Spleen (tissue), 11 donors: ENCODE measurements around the gene B4GALT4. TPM values are rescaled to one million over a fixed set of nuclear protein-coding genes. Genes with fewer than 3 reads are reported as not detected.
A peak's percentile ranks its signal among the peaks of the same experiment; 100 is the strongest.

Experiments used
- DNase-seq: peaks from one replicate; pipeline ENCODE4 v3.0.0-alpha.2; 2020
- H3K27ac ChIP-seq, 8 donors: fragments of 200-600 bp; sonication (generic) in 7 of 8; 1 replicate in 4 of 8; 2 replicates in 4 of 8; pipeline versions ENCODE4 v1.5.0 to v1.8.0; 2016 to 2021; ENCODE audit warnings: inconsistent platforms in 4 of 8, mild to moderate bottlenecking in 4 of 8, moderate library complexity in 1 of 8
- H3K27me3 ChIP-seq, 7 donors: fragments of 200-600 bp; sonication (generic) in 6 of 7; replicated peaks in 1 of 7; 1 replicate in 4 of 7; 2 replicates in 3 of 7; pipeline versions ENCODE4 v1.5.0 to v1.8.0; 2016 to 2021; ENCODE audit warnings: inconsistent platforms in 3 of 7, mild to moderate bottlenecking in 1 of 7
- H3K36me3 ChIP-seq, 6 donors: fragments of 200-600 bp; sonication (generic) in 5 of 6; 1 replicate in 4 of 6; 2 replicates in 2 of 6; pipeline versions ENCODE4 v1.5.0 to v1.8.0; 2016 to 2021; ENCODE audit warnings: inconsistent platforms in 2 of 6
- H3K4me1 ChIP-seq, 6 donors: fragments of 200-600 bp; sonication (generic) in 5 of 6; 1 replicate in 3 of 6; 2 replicates in 3 of 6; pipeline versions ENCODE4 v1.5.0 to v1.8.0; 2016 to 2021; ENCODE audit warnings: inconsistent platforms in 3 of 6
- H3K4me3 ChIP-seq, 8 donors: fragments of 200-600 bp; sonication (generic) in 7 of 8; 1 replicate in 4 of 8; 2 replicates in 4 of 8; pipeline versions ENCODE4 v1.5.0 to v1.8.0; 2016 to 2021; ENCODE audit warnings: inconsistent platforms in 4 of 8, mild to moderate bottlenecking in 4 of 8, moderate library complexity in 2 of 8
- H3K9me3 ChIP-seq, 8 donors: fragments of 200-600 bp; sonication (generic) in 7 of 8; 1 replicate in 4 of 8; 2 replicates in 4 of 8; pipeline versions ENCODE4 v1.5.0 to v1.8.0; 2016 to 2021; ENCODE audit warnings: inconsistent platforms in 4 of 8
- POLR2A ChIP-seq, 3 donors: fragments of 450-650 bp; IDR thresholded peaks; one replicate each; pipeline ENCODE4 v1.5.1; 2017; ENCODE audit warnings: antibody characterized with exemption in 3 of 3, mild to moderate bottlenecking in 1 of 3
- POLR2AphosphoS5 ChIP-seq, 3 donors: sonication (generic); formaldehyde crosslinking; IDR thresholded peaks; one replicate each; pipeline ENCODE4 v1.5.1; 2017; ENCODE audit warnings: antibody characterized with exemption in 3 of 3
- WGBS, 5 donors: extraction: QIAGEN DNeasy Blood & Tissue Kit in 3 of 5; methylation state at CpG; one replicate each; pipeline versions ENCODE4 v1.1.5 to v1.1.7; 2013 to 2018; 5-methylcytosine and 5-hydroxymethylcytosine counted together
- intact Hi-C: fragments of 100-400 bp; cut with DNase I; formaldehyde crosslinking; loops from one replicate; pipeline ENCODE4 v1.15.0; 2023; ENCODE audit warnings: low total_unique reads
- polyA plus RNA-seq, 3 donors: library from polyadenylated mRNA; stranded (reverse); fragments of 200-250 nt; gene quantifications; one replicate each; pipeline ENCODE4 v1.2.1, GENCODE V29; 2013
- total RNA-seq, 7 donors: library from RNA; depleted of rRNA in 3 of 7; stranded (reverse); fragments of >200 nt in 3 of 7; fragmentation: NEBNext Ultra II Directional in 4 of 7; extraction: Animal tissue kit (Norgen Biotek cat#: 25700) in 4 of 7; gene quantifications; one replicate each; pipeline versions ENCODE4 v1.1.0 to v1.2.1, GENCODE V29; 2016 to 2021
- TF ChIP-seq, protein P1 (sequence below), 11 experiments: fragments of 200-600 bp in 7 of 11; fragments of 450-650 bp in 4 of 11; sonication (generic) in 4 of 11; IDR thresholded peaks in 8 of 11; conservative IDR thresholded peaks in 3 of 11; 1 replicate in 7 of 11; 2 replicates in 4 of 11; pipeline versions ENCODE4 v1.4.0 to v1.8.0; 2016 to 2021; ENCODE audit warnings: antibody characterized with exemption in 11 of 11, inconsistent platforms in 4 of 11, mild to moderate bottlenecking in 1 of 11
- donor health status: healthy with polysubstance abuse.
- donor health status: DM: no; HTN: no; CAD: no; lungs with moderate emphysema.
- donor health status: DM: no; HTN: no; CAD: no.
- donor health status: Bipolar disorder and iron deficiency.
- donor health status: healthy.
- donor health status: DM: no; HTN: no; CAD: no.
- donor health status: DM: yes; HTN: yes; CAD: no.

Gene B4GALT4
- total and polyA plus RNA-seq, 10 donors: 7.6 to 26.2 (median 15.2) TPM

DNA sequence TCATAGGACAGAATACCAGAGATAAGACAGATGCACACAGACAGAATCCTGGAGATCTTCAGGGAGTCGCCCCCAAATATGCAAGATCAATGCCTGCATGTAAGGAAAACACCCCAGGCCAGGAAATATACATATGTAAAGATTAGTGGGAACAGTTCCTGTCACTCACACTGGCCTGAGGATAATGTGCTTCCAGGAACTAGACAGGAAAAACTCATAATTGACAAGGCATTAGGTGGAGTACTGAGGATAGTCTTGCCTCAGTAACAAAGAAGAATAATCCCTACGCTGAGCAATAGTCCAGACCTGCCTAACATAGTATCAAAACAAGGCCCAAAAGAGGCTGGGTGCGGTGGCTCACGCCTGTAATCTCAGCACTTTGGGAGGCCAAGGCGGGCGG is 20.4 kb upstream of the B4GALT4 start:
- no peaks in the 10 kb centered on the region for H3K27me3 ChIP-seq
- WGBS, 5 donors: 69 to 80% (median 74%) methylated on average over 4 to 6 of the region's 6 CpGs
- DNase-seq: no peak
- H3K4me3 ChIP-seq: no peak overlapping the region
- no peaks in the 10 kb centered on the region for H3K36me3 ChIP-seq
- no peaks in the 10 kb centered on the region for H3K9me3 ChIP-seq
- peaks cover 0 to 20% (median 14%) of the 10 kb centered on the region in 6 donors for H3K4me1 ChIP-seq
- TF ChIP-seq POLR2AphosphoS5 (IDR thresholded peaks at IDR 0.05) (no peak), POLR2A (IDR thresholded peaks at IDR 0.05) (no peak)
- TF ChIP-seq, protein P1, sequence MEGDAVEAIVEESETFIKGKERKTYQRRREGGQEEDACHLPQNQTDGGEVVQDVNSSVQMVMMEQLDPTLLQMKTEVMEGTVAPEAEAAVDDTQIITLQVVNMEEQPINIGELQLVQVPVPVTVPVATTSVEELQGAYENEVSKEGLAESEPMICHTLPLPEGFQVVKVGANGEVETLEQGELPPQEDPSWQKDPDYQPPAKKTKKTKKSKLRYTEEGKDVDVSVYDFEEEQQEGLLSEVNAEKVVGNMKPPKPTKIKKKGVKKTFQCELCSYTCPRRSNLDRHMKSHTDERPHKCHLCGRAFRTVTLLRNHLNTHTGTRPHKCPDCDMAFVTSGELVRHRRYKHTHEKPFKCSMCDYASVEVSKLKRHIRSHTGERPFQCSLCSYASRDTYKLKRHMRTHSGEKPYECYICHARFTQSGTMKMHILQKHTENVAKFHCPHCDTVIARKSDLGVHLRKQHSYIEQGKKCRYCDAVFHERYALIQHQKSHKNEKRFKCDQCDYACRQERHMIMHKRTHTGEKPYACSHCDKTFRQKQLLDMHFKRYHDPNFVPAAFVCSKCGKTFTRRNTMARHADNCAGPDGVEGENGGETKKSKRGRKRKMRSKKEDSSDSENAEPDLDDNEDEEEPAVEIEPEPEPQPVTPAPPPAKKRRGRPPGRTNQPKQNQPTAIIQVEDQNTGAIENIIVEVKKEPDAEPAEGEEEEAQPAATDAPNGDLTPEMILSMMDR (IDR thresholded peaks at IDR 0.05 in 8 of 11, conservative IDR thresholded peaks at IDR 0.05 in 3 of 11): no peak
- H3K27ac ChIP-seq: no peak overlapping the region
- intact Hi-C loops: no loop called here

DNA sequence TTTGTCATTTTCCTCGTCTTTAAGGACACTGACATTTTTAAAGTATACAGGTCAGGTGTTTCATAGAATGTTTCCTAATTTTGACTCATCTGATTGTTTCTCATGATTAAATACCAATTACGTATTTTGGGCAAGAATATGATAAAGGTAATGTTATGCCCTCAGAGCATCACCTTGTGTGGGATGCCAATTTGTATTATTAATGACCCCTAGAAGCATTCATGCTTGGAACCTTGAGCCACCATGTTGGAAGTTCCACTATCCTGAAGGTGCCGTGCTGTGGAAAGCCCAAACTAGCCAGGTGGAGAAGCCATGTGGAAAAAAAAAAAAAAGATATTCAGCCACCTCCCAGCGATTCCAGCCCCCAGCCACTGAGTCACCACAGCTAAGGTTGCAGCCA is 19.1 kb upstream of the B4GALT4 start:
- WGBS, 5 donors: 84 to 99% (median 92%) methylated on average over 4 of the region's 4 CpGs
- H3K27me3 ChIP-seq: no peaks in the 10 kb centered on the region
- TF ChIP-seq POLR2A (IDR thresholded peaks at IDR 0.05): no peak
- TF ChIP-seq, protein P1 (IDR thresholded peaks at IDR 0.05 in 8 of 11, conservative IDR thresholded peaks at IDR 0.05 in 3 of 11): no peak
- H3K4me3 ChIP-seq: no peak overlapping the region
- H3K36me3 ChIP-seq: no peaks in the 10 kb centered on the region
- H3K4me1 ChIP-seq: peaks cover 0 to 20% (median 14%) of the 10 kb centered on the region in 6 donors
- no peak for DNase-seq
- no peaks in the 10 kb centered on the region for H3K9me3 ChIP-seq
- H3K27ac ChIP-seq: no peak overlapping the region
- intact Hi-C loops: no loop called here

DNA sequence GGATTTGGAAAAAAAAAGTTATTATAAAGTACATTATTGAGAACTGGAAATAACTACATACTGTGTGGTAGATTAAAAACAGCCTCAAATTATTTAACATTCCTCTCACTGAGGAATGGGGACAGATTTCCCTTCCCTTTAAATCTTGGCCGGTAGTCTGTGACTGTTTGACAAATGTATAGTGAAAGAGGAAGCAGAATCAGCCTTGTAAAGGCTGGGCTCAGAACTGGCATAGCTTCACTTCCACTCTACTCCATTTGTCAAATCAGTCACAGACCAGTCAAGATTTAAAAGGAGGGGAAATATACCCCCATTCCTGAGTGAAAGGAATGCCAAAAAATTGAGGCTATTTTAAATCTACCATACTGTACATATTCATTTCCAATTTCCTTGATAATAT is 18.2 kb upstream of the B4GALT4 start:
- Histone ChIP-seq H3K4me3 (no peak overlapping the region), H3K27ac (peak overlapping the region in 4 of 8 donors; percentile 6 to 36 (median 28)), H3K9me3 (no peaks in the 10 kb centered on the region), H3K27me3 (no peaks in the 10 kb centered on the region), H3K36me3 (no peaks in the 10 kb centered on the region), H3K4me1 (peaks cover 0 to 20% (median 14%) of the 10 kb centered on the region in 6 donors)
- TF ChIP-seq POLR2AphosphoS5 (IDR thresholded peaks at IDR 0.05): no peak
- TF ChIP-seq, protein P1 (IDR thresholded peaks at IDR 0.05 in 8 of 11, conservative IDR thresholded peaks at IDR 0.05 in 3 of 11): no peak
- TF ChIP-seq POLR2A (IDR thresholded peaks at IDR 0.05): no peak
- intact Hi-C loops: no loop called here
- WGBS, 5 donors: 3 to 15% (median 7%) methylated on average over 1 of the region's 1 CpG
- DNase-seq: no peak

DNA sequence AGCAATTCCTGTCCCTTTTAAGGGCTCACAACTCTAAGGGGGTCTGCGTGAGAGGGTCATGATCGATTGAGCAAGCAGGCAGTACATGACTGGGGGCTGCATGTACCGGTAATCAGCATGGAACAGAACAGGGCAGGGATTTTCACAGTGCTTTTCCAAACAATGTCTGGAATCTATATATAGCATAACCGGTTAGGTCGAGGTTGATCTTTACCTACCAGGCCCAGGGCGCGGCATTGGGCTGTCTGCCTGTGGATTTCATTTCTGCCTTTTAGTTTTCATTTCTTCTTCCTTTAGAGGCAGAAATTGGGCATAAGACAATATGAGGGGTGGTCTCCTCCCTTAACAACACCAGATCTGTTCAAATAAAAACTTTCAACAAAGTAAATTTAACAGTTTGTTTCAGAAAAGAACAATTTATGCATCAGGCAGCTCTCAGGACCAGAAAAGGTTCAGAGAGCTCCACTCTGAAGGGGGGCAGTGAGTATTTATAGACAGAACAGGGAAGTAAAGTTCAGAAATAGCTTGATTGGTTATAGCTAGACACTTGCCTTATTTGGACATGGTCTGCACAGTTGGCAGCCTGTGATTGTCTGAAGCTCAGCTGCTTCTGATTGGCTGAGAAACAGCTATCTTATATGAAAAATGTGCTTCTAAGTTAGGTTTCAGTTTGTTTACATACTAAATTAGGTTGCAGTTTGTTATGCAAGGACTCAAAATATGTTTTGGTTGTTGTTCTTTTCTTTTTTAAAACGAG is 17.2 kb upstream of the B4GALT4 start:
- intact Hi-C loops: no loop called here
- whole genome bisulfite sequencing, 5 donors: 80 to 84% (median 82%) methylated on average over 8 of the region's 8 CpGs
- H3K36me3 ChIP-seq: no peaks in the 10 kb centered on the region

More for the DNA sequence above, 17.2 kb upstream of the B4GALT4 start:
- Histone ChIP-seq H3K27me3 (no peaks in the 10 kb centered on the region), H3K27ac (peak overlapping the region in 3 of 8 donors; percentile 10 to 36 (median 29)), H3K9me3 (peaks cover 0 to 2% (median 0%) of the 10 kb centered on the region in 8 donors), H3K4me1 (peaks cover 0 to 20% (median 14%) of the 10 kb centered on the region in 6 donors), H3K4me3 (no peak overlapping the region)
- no peak for TF ChIP-seq POLR2A (IDR thresholded peaks at IDR 0.05)
- TF ChIP-seq, protein P1 (IDR thresholded peaks at IDR 0.05 in 8 of 11, conservative IDR thresholded peaks at IDR 0.05 in 3 of 11): no peak
- no peak for TF ChIP-seq POLR2AphosphoS5 (IDR thresholded peaks at IDR 0.05)
- DNase-seq: no peak
